ENCODE data around the gene POU2F1.

POU2F1 gene

GRCh38 chr1:167463080-167463479 is 242.4 kb downstream of the POU2F1 start:
- H3K27ac ChIP-seq = no peak overlapping the region
- TF ChIP-seq CTCF (conservative IDR thresholded peaks at IDR 0.05) = no peak

GRCh38 chr1:167463875-167464575 is 243.3 kb downstream of the POU2F1 start:
- no peak for TF ChIP-seq CTCF (conservative IDR thresholded peaks at IDR 0.05)
- no peak overlapping the region for H3K27ac ChIP-seq

GRCh38 chr1:167465018-167465417 is 244.3 kb downstream of the POU2F1 start:
- no peak for TF ChIP-seq CTCF (conservative IDR thresholded peaks at IDR 0.05)

GRCh38 chr1:167465743-167466142 is 245.1 kb downstream of the POU2F1 start:
- H3K27ac ChIP-seq = no peak overlapping the region
- no peak for TF ChIP-seq CTCF (conservative IDR thresholded peaks at IDR 0.05)

More at GRCh38 chr1:167465018-167465417, 244.3 kb downstream of the POU2F1 start:
- H3K27ac ChIP-seq = no peak overlapping the region

GRCh38 chr1:167467126-167467710 is 246.5 kb downstream of the POU2F1 start:
- H3K27ac ChIP-seq = no peak overlapping the region

GRCh38 chr1:167467752-167468151 is 247.1 kb downstream of the POU2F1 start:
- no peak overlapping the region for H3K27ac ChIP-seq
- TF ChIP-seq CTCF (conservative IDR thresholded peaks at IDR 0.05) = no peak

More at GRCh38 chr1:167467126-167467710, 246.5 kb downstream of the POU2F1 start:
- no peak for TF ChIP-seq CTCF (conservative IDR thresholded peaks at IDR 0.05)

GRCh38 chr1:167469280-167469965 is 248.7 kb downstream of the POU2F1 start:
- H3K27ac ChIP-seq = no peak overlapping the region

More at GRCh38 chr1:167469280-167469965, 248.7 kb downstream of the POU2F1 start:
- no peak for TF ChIP-seq CTCF (conservative IDR thresholded peaks at IDR 0.05)

Measured in VCaP (cell line).